Progenitor cell of endocrine pancreas (in vitro differentiated cells): ENCODE data around the gene NIPSNAP2. TPM values are rescaled to one million over a fixed set of nuclear protein-coding genes. Genes with fewer than 3 reads are reported as not detected.
A peak's percentile ranks its signal among the peaks of the same experiment; 100 is the strongest.

ENCODE experiments used
- DNase-seq: peaks from one replicate; pipeline ENCODE4 v3.0.0; 2021; ENCODE audit warnings: low spot score; ENCODE audit not compliant: unreplicated experiment
- H3K27ac Mint-ChIP-seq: 2 replicates; pipeline ENCODE4 v1.8.0; 2021; ENCODE audit warnings: mild to moderate bottlenecking, moderate library complexity, mixed read lengths
- H3K27me3 Mint-ChIP-seq: 2 replicates; pipeline ENCODE4 v1.8.0; 2021; ENCODE audit warnings: mixed read lengths
- H3K36me3 Mint-ChIP-seq: 2 replicates; pipeline ENCODE4 v1.8.0; 2022; ENCODE audit warnings: mixed read lengths; ENCODE audit not compliant: insufficient read depth
- H3K4me1 Mint-ChIP-seq: 2 replicates; pipeline ENCODE4 v1.8.0; 2021; ENCODE audit warnings: low read depth, mixed read lengths
- H3K4me3 Mint-ChIP-seq: 2 replicates; pipeline ENCODE4 v1.8.0; 2021; ENCODE audit warnings: low read depth, mild to moderate bottlenecking, moderate library complexity, mixed read lengths
- H3K9me3 Mint-ChIP-seq: 2 replicates; pipeline ENCODE4 v1.8.0; 2021; ENCODE audit warnings: low read depth, mixed read lengths
- total RNA-seq: library from RNA; stranded (reverse); gene quantifications from 2 replicates; pipeline ENCODE4 v1.2.1, GENCODE V29; 2021
- TF ChIP-seq, protein P1 (sequence below): fragments of 200-600 bp; sonication (generic); IDR thresholded peaks from one replicate; pipeline ENCODE4 v1.5.0; 2021; ENCODE audit warnings: antibody characterized with exemption, mild to moderate bottlenecking; ENCODE audit not compliant: unreplicated experiment

NIPSNAP2 gene
- total RNA-seq, 1 donor from 2014 or later, result 50.3 TPM

- no peak for DNase-seq
- Mint-ChIP-seq H3K36me3 (peaks cover 11% of the 10 kb centered on the region), H3K9me3 (no peaks in the 10 kb centered on the region), H3K4me1 (peaks cover 16% of the 10 kb centered on the region), H3K4me3 (peak overlapping the region; percentile 11), H3K27me3 (peaks cover 21% of the 10 kb centered on the region), H3K27ac (peak overlapping the region; percentile 78)
- TF ChIP-seq, protein P1, sequence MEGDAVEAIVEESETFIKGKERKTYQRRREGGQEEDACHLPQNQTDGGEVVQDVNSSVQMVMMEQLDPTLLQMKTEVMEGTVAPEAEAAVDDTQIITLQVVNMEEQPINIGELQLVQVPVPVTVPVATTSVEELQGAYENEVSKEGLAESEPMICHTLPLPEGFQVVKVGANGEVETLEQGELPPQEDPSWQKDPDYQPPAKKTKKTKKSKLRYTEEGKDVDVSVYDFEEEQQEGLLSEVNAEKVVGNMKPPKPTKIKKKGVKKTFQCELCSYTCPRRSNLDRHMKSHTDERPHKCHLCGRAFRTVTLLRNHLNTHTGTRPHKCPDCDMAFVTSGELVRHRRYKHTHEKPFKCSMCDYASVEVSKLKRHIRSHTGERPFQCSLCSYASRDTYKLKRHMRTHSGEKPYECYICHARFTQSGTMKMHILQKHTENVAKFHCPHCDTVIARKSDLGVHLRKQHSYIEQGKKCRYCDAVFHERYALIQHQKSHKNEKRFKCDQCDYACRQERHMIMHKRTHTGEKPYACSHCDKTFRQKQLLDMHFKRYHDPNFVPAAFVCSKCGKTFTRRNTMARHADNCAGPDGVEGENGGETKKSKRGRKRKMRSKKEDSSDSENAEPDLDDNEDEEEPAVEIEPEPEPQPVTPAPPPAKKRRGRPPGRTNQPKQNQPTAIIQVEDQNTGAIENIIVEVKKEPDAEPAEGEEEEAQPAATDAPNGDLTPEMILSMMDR, result no peak
These were observed 2.5 kb downstream of the NIPSNAP2 start for GRCh38 chr7:55966851-55967250.

- Mint-ChIP-seq H3K4me3 (no peak overlapping the region), H3K9me3 (no peaks in the 10 kb centered on the region)
These were observed 5.0 kb downstream of the NIPSNAP2 start for GRCh38 chr7:55969391-55969790.

GRCh38 chr7:55970561-55970960 lies 6.2 kb downstream of the NIPSNAP2 start:
- Mint-ChIP-seq H3K9me3 (no peaks in the 10 kb centered on the region), H3K36me3 (peaks cover 11% of the 10 kb centered on the region), H3K4me3 (no peak overlapping the region), H3K27me3 (no peaks in the 10 kb centered on the region), H3K27ac (no peak overlapping the region), H3K4me1 (peaks cover 13% of the 10 kb centered on the region)
- TF ChIP-seq, protein P1, result no peak
- DNase-seq, result no peak

More at GRCh38 chr7:55969391-55969790, 5.0 kb downstream of the NIPSNAP2 start:
- H3K27ac Mint-ChIP-seq, result no peak overlapping the region
- peaks cover 11% of the 10 kb centered on the region for H3K36me3 Mint-ChIP-seq
- no peaks in the 10 kb centered on the region for H3K27me3 Mint-ChIP-seq
- DNase-seq, result no peak
- peaks cover 16% of the 10 kb centered on the region for H3K4me1 Mint-ChIP-seq
- TF ChIP-seq, protein P1, result no peak

GRCh38 chr7:55970978-55971377 lies 6.6 kb downstream of the NIPSNAP2 start:
- peak overlapping the region; percentile 73 for H3K27ac Mint-ChIP-seq
- H3K9me3 Mint-ChIP-seq, result no peaks in the 10 kb centered on the region
- H3K36me3 Mint-ChIP-seq, result peaks cover 11% of the 10 kb centered on the region
- no peaks in the 10 kb centered on the region for H3K27me3 Mint-ChIP-seq
- H3K4me3 Mint-ChIP-seq, result no peak overlapping the region
- peaks cover 10% of the 10 kb centered on the region for H3K4me1 Mint-ChIP-seq
- TF ChIP-seq, protein P1, result no peak
- DNase-seq, result no peak

GRCh38 chr7:55973747-55974250 lies 9.4 kb downstream of the NIPSNAP2 start:
- no peak for DNase-seq
- Mint-ChIP-seq H3K9me3 (no peaks in the 10 kb centered on the region), H3K4me1 (peaks cover 8% of the 10 kb centered on the region), H3K36me3 (peaks cover 12% of the 10 kb centered on the region), H3K27me3 (no peaks in the 10 kb centered on the region), H3K27ac (no peak overlapping the region), H3K4me3 (no peak overlapping the region)
- TF ChIP-seq, protein P1, result no peak
